ENCODE measurements around the gene CGRRF1. TPM values are rescaled to one million over a fixed set of nuclear protein-coding genes. Genes with fewer than 3 reads are reported as not detected.

CGRRF1 gene
- total and polyA plus RNA-seq, 9 of the 15 experiments (the other 6 are each of a cell fraction or from before 2014, with no cell fraction given): 2.8 to 15.8 (median 4.6) TPM

GRCh38 chr14:54564071-54564867, 54.6 kb downstream of the CGRRF1 start (continued):
- TF ChIP-seq, protein P1, sequence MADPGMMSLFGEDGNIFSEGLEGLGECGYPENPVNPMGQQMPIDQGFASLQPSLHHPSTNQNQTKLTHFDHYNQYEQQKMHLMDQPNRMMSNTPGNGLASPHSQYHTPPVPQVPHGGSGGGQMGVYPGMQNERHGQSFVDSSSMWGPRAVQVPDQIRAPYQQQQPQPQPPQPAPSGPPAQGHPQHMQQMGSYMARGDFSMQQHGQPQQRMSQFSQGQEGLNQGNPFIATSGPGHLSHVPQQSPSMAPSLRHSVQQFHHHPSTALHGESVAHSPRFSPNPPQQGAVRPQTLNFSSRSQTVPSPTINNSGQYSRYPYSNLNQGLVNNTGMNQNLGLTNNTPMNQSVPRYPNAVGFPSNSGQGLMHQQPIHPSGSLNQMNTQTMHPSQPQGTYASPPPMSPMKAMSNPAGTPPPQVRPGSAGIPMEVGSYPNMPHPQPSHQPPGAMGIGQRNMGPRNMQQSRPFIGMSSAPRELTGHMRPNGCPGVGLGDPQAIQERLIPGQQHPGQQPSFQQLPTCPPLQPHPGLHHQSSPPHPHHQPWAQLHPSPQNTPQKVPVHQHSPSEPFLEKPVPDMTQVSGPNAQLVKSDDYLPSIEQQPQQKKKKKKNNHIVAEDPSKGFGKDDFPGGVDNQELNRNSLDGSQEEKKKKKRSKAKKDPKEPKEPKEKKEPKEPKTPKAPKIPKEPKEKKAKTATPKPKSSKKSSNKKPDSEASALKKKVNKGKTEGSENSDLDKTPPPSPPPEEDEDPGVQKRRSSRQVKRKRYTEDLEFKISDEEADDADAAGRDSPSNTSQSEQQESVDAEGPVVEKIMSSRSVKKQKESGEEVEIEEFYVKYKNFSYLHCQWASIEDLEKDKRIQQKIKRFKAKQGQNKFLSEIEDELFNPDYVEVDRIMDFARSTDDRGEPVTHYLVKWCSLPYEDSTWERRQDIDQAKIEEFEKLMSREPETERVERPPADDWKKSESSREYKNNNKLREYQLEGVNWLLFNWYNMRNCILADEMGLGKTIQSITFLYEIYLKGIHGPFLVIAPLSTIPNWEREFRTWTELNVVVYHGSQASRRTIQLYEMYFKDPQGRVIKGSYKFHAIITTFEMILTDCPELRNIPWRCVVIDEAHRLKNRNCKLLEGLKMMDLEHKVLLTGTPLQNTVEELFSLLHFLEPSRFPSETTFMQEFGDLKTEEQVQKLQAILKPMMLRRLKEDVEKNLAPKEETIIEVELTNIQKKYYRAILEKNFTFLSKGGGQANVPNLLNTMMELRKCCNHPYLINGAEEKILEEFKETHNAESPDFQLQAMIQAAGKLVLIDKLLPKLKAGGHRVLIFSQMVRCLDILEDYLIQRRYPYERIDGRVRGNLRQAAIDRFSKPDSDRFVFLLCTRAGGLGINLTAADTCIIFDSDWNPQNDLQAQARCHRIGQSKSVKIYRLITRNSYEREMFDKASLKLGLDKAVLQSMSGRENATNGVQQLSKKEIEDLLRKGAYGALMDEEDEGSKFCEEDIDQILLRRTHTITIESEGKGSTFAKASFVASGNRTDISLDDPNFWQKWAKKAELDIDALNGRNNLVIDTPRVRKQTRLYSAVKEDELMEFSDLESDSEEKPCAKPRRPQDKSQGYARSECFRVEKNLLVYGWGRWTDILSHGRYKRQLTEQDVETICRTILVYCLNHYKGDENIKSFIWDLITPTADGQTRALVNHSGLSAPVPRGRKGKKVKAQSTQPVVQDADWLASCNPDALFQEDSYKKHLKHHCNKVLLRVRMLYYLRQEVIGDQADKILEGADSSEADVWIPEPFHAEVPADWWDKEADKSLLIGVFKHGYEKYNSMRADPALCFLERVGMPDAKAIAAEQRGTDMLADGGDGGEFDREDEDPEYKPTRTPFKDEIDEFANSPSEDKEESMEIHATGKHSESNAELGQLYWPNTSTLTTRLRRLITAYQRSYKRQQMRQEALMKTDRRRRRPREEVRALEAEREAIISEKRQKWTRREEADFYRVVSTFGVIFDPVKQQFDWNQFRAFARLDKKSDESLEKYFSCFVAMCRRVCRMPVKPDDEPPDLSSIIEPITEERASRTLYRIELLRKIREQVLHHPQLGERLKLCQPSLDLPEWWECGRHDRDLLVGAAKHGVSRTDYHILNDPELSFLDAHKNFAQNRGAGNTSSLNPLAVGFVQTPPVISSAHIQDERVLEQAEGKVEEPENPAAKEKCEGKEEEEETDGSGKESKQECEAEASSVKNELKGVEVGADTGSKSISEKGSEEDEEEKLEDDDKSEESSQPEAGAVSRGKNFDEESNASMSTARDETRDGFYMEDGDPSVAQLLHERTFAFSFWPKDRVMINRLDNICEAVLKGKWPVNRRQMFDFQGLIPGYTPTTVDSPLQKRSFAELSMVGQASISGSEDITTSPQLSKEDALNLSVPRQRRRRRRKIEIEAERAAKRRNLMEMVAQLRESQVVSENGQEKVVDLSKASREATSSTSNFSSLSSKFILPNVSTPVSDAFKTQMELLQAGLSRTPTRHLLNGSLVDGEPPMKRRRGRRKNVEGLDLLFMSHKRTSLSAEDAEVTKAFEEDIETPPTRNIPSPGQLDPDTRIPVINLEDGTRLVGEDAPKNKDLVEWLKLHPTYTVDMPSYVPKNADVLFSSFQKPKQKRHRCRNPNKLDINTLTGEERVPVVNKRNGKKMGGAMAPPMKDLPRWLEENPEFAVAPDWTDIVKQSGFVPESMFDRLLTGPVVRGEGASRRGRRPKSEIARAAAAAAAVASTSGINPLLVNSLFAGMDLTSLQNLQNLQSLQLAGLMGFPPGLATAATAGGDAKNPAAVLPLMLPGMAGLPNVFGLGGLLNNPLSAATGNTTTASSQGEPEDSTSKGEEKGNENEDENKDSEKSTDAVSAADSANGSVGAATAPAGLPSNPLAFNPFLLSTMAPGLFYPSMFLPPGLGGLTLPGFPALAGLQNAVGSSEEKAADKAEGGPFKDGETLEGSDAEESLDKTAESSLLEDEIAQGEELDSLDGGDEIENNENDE (IDR thresholded peaks at IDR 0.05; ENCODE audit: low read depth, low read length): no peak
- TF ChIP-seq SMC3 (conservative IDR thresholded peaks at IDR 0.05; ENCODE audit: insufficient read depth, low read depth, low read length): 0 out of 2 replicates have a peak, but pooled peaks have one; percentile 18
- TF ChIP-seq TRIM28 (IDR thresholded peaks at IDR 0.05): no peak
- no peak for TF ChIP-seq SNIP1 (IDR thresholded peaks at IDR 0.05; ENCODE audit: low read depth)
- TF ChIP-seq ZBTB26 (CRISPR knock-in tag; IDR thresholded peaks at IDR 0.05): no peak
- TF ChIP-seq MYBL2 (IDR thresholded peaks at IDR 0.05; ENCODE audit: low read depth): no peak
- TF ChIP-seq MYBL2 (CRISPR knock-in tag; IDR thresholded peaks at IDR 0.05; ENCODE audit: borderline replicate concordance): no peak
- no peak for TF ChIP-seq ESRRB (CRISPR knock-in tag; IDR thresholded peaks at IDR 0.05; ENCODE audit: borderline replicate concordance)
- no peak for TF ChIP-seq CXXC5 (CRISPR knock-in tag; IDR thresholded peaks at IDR 0.05)
- no peak for TF ChIP-seq MAFF (IDR thresholded peaks at IDR 0.05; ENCODE audit: low read length)
- no peak for TF ChIP-seq HDAC3 (IDR thresholded peaks at IDR 0.05; ENCODE audit: borderline replicate concordance, partially characterized antibody)
- no peak for TF ChIP-seq NCOA1 (IDR thresholded peaks at IDR 0.05; ENCODE audit: low read depth)
- no peak for TF ChIP-seq NR2C2 (CRISPR knock-in tag; IDR thresholded peaks at IDR 0.05)
- TF ChIP-seq NR2C2 (tag; IDR thresholded peaks at IDR 0.05): no peak
- TF ChIP-seq PHB2 (IDR thresholded peaks at IDR 0.05; ENCODE audit: low read depth): no peak
- TF ChIP-seq ELF2 (CRISPR knock-in tag; IDR thresholded peaks at IDR 0.05): no peak

Data from K562 (cell line).